ENCODE measurements around the gene CDS1.

GRCh38 chr4:84594724-84595123, 11.8 kb downstream of the CDS1 start:
- TF ChIP-seq, protein P1, sequence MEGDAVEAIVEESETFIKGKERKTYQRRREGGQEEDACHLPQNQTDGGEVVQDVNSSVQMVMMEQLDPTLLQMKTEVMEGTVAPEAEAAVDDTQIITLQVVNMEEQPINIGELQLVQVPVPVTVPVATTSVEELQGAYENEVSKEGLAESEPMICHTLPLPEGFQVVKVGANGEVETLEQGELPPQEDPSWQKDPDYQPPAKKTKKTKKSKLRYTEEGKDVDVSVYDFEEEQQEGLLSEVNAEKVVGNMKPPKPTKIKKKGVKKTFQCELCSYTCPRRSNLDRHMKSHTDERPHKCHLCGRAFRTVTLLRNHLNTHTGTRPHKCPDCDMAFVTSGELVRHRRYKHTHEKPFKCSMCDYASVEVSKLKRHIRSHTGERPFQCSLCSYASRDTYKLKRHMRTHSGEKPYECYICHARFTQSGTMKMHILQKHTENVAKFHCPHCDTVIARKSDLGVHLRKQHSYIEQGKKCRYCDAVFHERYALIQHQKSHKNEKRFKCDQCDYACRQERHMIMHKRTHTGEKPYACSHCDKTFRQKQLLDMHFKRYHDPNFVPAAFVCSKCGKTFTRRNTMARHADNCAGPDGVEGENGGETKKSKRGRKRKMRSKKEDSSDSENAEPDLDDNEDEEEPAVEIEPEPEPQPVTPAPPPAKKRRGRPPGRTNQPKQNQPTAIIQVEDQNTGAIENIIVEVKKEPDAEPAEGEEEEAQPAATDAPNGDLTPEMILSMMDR (IDR thresholded peaks at IDR 0.05; ENCODE audit: low read depth, low read length) = no peak
- TF ChIP-seq EZH2phosphoT487 (IDR thresholded peaks at IDR 0.05; ENCODE audit: low read depth) = no peak
